ENCODE measurements around the gene CYP17A1.
"Not testable (repeated sequence)": the region's sequence is repeated elsewhere in the genome, so short reads cannot be mapped to it uniquely, and the experiment has no call there.

The CYP17A1 gene

DNA sequence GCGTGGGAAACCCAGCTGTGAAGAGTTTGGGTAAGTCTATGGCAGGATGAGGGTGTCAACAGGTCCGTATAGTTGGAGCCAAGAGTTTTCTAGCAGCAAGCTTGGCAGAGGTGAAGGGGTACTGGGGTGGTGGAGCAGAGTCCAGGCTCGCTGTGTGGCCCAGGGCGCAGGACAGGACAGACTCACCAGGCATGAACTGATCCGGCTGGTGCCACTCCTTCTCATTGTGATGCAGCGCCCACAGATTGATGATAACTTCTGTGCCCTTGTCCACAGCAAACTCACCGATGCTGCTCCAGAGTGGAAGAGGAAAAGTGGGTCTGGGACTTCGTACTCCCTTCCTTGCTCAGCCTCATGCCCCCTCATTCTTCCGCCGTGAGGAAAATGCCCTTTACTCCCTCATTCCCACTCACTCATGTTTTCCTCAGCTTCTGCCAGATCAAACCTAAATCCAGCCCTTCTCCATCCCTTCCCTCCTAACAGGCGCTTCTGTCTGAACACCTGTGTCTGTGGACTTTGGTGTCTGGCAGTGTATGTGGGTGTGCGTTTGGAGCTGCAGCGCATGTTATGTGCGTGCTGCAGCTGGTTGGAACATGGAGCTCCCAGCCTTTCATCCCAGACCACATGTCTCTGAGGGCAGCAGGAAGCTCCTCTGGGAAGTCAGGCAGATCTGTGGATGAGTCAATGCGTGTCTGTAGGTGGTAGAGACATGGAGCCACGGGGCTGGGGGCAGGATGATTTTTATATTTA is 5.7 kb downstream of the CYP17A1 start:
- DNase-seq: no peak
- no peak overlapping the region for H3K27ac ChIP-seq
- in situ Hi-C loops (cut with HindIII; ENCODE audit: low pct_ligation_motif_present, low sequenced_read_pairs): no loop called here
- H3K27me3 ChIP-seq (replicated peaks): no peaks in the 10 kb centered on the region
- TF ChIP-seq, protein P1, sequence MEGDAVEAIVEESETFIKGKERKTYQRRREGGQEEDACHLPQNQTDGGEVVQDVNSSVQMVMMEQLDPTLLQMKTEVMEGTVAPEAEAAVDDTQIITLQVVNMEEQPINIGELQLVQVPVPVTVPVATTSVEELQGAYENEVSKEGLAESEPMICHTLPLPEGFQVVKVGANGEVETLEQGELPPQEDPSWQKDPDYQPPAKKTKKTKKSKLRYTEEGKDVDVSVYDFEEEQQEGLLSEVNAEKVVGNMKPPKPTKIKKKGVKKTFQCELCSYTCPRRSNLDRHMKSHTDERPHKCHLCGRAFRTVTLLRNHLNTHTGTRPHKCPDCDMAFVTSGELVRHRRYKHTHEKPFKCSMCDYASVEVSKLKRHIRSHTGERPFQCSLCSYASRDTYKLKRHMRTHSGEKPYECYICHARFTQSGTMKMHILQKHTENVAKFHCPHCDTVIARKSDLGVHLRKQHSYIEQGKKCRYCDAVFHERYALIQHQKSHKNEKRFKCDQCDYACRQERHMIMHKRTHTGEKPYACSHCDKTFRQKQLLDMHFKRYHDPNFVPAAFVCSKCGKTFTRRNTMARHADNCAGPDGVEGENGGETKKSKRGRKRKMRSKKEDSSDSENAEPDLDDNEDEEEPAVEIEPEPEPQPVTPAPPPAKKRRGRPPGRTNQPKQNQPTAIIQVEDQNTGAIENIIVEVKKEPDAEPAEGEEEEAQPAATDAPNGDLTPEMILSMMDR (IDR thresholded peaks at IDR 0.05; ENCODE audit: low read depth, low read length, missing control alignments): no peak
- H3K4me3 ChIP-seq (ENCODE audit: low read depth, low read length): no peak overlapping the region
- H3K36me3 ChIP-seq (replicated peaks): no peaks in the 10 kb centered on the region

DNA sequence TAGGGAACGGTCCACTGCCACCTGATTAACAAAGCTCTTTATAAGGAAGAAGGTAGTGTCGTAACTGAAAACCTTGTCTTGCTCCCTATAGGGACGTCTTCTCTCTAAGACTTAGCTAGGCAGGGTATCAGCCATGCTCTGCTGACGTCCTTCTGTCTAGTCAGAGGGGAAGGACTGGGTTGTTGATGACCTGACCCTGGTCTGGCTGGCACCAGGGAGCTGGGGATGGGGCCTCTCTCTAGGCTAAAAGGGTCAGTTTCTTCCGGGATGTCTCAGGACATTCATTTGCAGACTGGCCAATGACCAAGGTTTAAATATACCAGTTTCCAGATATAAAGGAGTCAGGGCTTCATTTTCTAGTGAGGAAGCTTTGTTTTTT is 9.6 kb downstream of the CYP17A1 start:
- no peak for DNase-seq
- no peak overlapping the region for H3K27ac ChIP-seq
- no peaks in the 10 kb centered on the region for H3K27me3 ChIP-seq (replicated peaks)
- in situ Hi-C loops (cut with HindIII; ENCODE audit: low pct_ligation_motif_present, low sequenced_read_pairs): no loop called here
- TF ChIP-seq, protein P1 (IDR thresholded peaks at IDR 0.05; ENCODE audit: low read depth, low read length, missing control alignments): no peak
- H3K36me3 ChIP-seq (replicated peaks): no peaks in the 10 kb centered on the region
- H3K4me3 ChIP-seq (ENCODE audit: low read depth, low read length): no peak overlapping the region

DNA sequence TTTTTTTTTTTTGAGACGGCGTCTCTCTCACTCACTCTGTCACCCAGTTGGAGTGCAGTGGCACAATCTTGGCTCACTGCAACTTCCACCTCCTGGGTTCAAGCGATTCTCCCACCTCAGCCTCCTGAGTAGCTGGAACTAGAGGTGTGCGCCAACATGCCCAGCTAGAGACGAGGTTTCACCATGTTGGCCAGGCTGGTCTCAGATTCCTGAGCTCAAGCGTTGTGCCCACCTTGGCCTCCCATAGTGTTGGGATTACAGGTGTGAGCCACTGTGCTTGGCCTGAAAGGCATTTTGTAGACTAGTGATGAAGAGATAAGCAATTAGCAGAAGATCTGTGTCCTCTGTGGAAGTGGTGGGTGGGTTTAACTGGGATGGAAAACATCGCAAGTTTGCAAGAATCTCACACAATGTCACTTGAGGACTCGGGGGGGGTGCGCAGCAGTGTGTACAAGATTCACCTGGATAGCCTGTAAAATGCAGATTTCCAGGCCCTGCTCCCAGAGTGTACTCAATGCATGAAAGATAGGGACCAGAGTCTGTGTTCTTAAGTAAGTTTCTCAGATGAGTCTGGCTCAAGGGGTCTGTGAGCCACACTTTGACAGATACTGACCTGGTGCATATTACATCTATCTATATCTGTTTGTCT is 10.9 kb downstream of the CYP17A1 start:
- no peaks in the 10 kb centered on the region for H3K36me3 ChIP-seq (replicated peaks)
- H3K27ac ChIP-seq: no peak overlapping the region
- no peaks in the 10 kb centered on the region for H3K27me3 ChIP-seq (replicated peaks)
- TF ChIP-seq, protein P1 (IDR thresholded peaks at IDR 0.05; ENCODE audit: low read depth, low read length, missing control alignments): no peak
- H3K4me3 ChIP-seq (ENCODE audit: low read depth, low read length): no peak overlapping the region
- in situ Hi-C loops (cut with HindIII; ENCODE audit: low pct_ligation_motif_present, low sequenced_read_pairs): no loop called here
- no peak for DNase-seq

DNA sequence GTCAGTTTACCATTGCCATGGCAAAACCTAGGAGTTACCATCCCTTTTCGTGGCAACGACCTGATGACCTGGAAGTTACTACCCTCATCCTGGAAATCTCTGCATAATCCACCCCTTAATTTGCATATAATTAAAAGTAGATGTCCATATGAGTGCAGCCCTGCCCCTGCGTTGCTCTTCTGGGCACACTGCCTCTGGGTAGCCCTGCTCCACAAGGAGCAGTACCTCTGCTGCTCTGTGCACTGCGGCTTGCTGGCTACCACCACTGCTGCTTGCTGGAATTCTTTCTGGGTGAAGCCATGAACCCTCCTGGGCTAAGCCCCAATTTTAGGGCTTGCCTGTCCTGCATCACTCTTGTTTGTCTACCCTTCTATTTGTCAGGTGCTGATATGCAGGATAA is 12.5 kb downstream of the CYP17A1 start:
- H3K27me3 ChIP-seq (replicated peaks): no peaks in the 10 kb centered on the region
- no peak for DNase-seq
- TF ChIP-seq, protein P1 (IDR thresholded peaks at IDR 0.05; ENCODE audit: low read depth, low read length, missing control alignments): no peak
- H3K36me3 ChIP-seq (replicated peaks): no peaks in the 10 kb centered on the region
- in situ Hi-C loops (cut with HindIII; ENCODE audit: low pct_ligation_motif_present, low sequenced_read_pairs): no loop called here
- H3K4me3 ChIP-seq (ENCODE audit: low read depth, low read length): no peak overlapping the region
- no peak overlapping the region for H3K27ac ChIP-seq

DNA sequence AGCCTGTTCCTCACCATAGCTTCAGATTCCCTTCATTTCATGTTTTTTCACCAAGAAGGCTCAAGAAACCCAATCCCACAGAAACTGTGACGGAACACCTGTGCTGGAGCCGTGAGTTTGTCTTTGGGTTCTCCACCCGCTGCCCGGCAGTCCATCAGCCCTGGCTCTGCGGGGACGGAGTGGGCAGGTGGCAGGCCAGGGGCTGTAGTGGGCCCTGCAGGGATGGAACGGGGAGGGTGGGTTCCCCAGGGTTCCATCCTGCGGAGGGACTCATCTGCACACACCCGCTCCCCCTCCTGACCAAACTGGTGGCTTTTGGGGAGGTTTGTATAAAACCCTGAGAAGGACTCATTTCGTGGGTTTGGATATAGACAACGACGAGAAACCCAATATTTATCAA is 15.0 kb downstream of the CYP17A1 start:
- DNase-seq: no peak
- in situ Hi-C loops (cut with HindIII; ENCODE audit: low pct_ligation_motif_present, low sequenced_read_pairs): no loop called here
- TF ChIP-seq, protein P1 (IDR thresholded peaks at IDR 0.05; ENCODE audit: low read depth, low read length, missing control alignments): no peak
- Histone ChIP-seq H3K36me3 (replicated peaks) (no peaks in the 10 kb centered on the region), H3K4me3 (ENCODE audit: low read depth, low read length) (no peak overlapping the region), H3K27me3 (replicated peaks) (no peaks in the 10 kb centered on the region), H3K27ac (no peak overlapping the region)

DNA sequence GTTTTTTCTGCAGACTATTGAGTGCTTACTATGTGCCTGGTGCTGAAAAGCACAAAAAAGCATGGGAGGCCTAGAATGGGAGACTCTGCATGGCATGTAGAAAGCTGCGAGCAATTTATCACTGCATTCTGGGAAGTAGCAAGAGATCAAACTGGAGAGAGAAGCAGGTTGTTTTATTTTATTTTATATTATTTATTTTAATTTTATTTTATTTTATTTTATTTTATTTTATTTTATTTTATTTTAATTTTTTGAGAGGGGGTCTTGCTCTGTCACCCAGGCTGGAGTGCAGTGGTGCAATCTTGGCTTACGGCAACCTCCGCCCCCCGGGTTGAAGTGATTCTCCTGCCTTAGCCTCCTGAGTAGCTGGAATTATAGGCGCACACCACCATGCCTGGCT is 17.2 kb downstream of the CYP17A1 start:
- H3K4me3 ChIP-seq (ENCODE audit: low read depth, low read length); H3K27ac ChIP-seq; DNase-seq; H3K27me3 ChIP-seq (replicated peaks); H3K36me3 ChIP-seq (replicated peaks); in situ Hi-C loops (cut with HindIII; ENCODE audit: low pct_ligation_motif_present, low sequenced_read_pairs): not testable (repeated sequence)

Data from brain microvascular endothelial cell (primary cell).